Fibroblast of lung (primary cell): Measurements from ENCODE around the gene UROD. TPM values are rescaled to one million over a fixed set of nuclear protein-coding genes. Genes with fewer than 3 reads are reported as not detected.

Experiments used
- DNase-seq, 2 donors: peaks; one replicate each; pipeline versions ENCODE4 v3.0.0 to v3.0.0-alpha.2; 2010; ENCODE audit warnings: low read depth in 2 of 2
- H2AFZ ChIP-seq: 2 replicates; pipeline ENCODE4 v1.5.1; 2012; ENCODE audit warnings: low read length, control low read depth, inconsistent platforms
- H3K27ac ChIP-seq: 2 replicates; pipeline ENCODE4 v1.5.1; 2011; ENCODE audit warnings: low read length, control low read depth; ENCODE audit not compliant: insufficient read depth
- H3K27me3 ChIP-seq: 2 replicates; pipeline ENCODE4 v1.5.1; 2011; ENCODE audit warnings: mild to moderate bottlenecking, low read length; ENCODE audit not compliant: control insufficient read depth, insufficient read depth
- H3K36me3 ChIP-seq: 2 replicates; pipeline ENCODE4 v1.5.1; 2011; ENCODE audit warnings: low read length; ENCODE audit not compliant: control insufficient read depth, insufficient read depth
- H3K4me1 ChIP-seq: 2 replicates; pipeline ENCODE4 v1.5.1; 2011; ENCODE audit warnings: low read length; ENCODE audit not compliant: control insufficient read depth, insufficient read depth; ENCODE audit errors: extremely low read depth
- H3K4me2 ChIP-seq: 2 replicates; pipeline ENCODE4 v1.5.1; 2011; ENCODE audit warnings: low read length, control low read depth; ENCODE audit not compliant: insufficient read depth; ENCODE audit errors: extremely low read depth
- H3K4me3 ChIP-seq, 4 experiments: fragments of 200-600 bp in 1 of 4; sonication (generic) in 1 of 4; replicated peaks in 1 of 4; 2 replicates each; pipeline ENCODE4 v1.5.1; 2011 to 2016; ENCODE audit warnings: low read length in 4 of 4, low read depth in 3 of 4, mild to moderate bottlenecking in 3 of 4, control low read depth in 2 of 4, inconsistent platforms in 1 of 4, mixed read lengths in 1 of 4; ENCODE audit not compliant: insufficient read depth in 1 of 4; ENCODE audit errors: control extremely low read depth in 1 of 4
- H3K79me2 ChIP-seq: 2 replicates; pipeline ENCODE4 v1.5.1; 2012; ENCODE audit warnings: mild to moderate bottlenecking, low read length, inconsistent platforms; ENCODE audit not compliant: control insufficient read depth, insufficient read depth
- H3K9ac ChIP-seq: 2 replicates; pipeline ENCODE4 v1.5.1; 2011; ENCODE audit warnings: mild to moderate bottlenecking, low read length, control low read depth; ENCODE audit not compliant: insufficient read depth
- H3K9me3 ChIP-seq: 2 replicates; pipeline ENCODE4 v1.5.1; 2012; ENCODE audit warnings: low read depth, low read length; ENCODE audit not compliant: control insufficient read depth, insufficient read depth
- H4K20me1 ChIP-seq: 2 replicates; pipeline ENCODE4 v1.5.1; 2011; ENCODE audit warnings: low read length; ENCODE audit not compliant: control insufficient read depth, insufficient read depth; ENCODE audit errors: extremely low read depth
- EZH2 ChIP-seq: IDR thresholded peaks from 2 replicates; pipeline ENCODE4 v1.5.1; 2012; ENCODE audit warnings: low read length, control low read depth, mild to moderate bottlenecking; ENCODE audit errors: missing control alignments
- polyA plus RNA-seq, 2 donors: library from polyadenylated mRNA; depleted of rRNA in 1 of 2; stranded (reverse) in 1 of 2; unstranded in 1 of 2; fragments of >200 nt; gene quantifications; 2 replicates each; pipeline ENCODE4 v1.2.1, GENCODE V29; 2011 to 2012; ENCODE audit warnings: missing spikeins in 1 of 2
- total RNA-seq: library from RNA; depleted of rRNA; stranded (reverse); fragments of >200 nt; gene quantifications from 2 replicates; pipeline ENCODE4 v1.2.1, GENCODE V29; 2014
- TF ChIP-seq, protein P1 (sequence below), 2 donors: IDR thresholded peaks in 1 of 2; conservative IDR thresholded peaks in 1 of 2; 1 replicate in 1 of 2; 2 replicates in 1 of 2; pipeline ENCODE4 v1.5.1; 2011 to 2012; ENCODE audit warnings: low read length in 2 of 2, control low read depth in 1 of 2, inconsistent platforms in 1 of 2, low read depth in 1 of 2, mild to moderate bottlenecking in 1 of 2

The UROD gene
- total and polyA plus RNA-seq, 2 donors (not counting 1 experiment from before 2014, with no cell fraction given), result 129 to 162 TPM

DNA sequence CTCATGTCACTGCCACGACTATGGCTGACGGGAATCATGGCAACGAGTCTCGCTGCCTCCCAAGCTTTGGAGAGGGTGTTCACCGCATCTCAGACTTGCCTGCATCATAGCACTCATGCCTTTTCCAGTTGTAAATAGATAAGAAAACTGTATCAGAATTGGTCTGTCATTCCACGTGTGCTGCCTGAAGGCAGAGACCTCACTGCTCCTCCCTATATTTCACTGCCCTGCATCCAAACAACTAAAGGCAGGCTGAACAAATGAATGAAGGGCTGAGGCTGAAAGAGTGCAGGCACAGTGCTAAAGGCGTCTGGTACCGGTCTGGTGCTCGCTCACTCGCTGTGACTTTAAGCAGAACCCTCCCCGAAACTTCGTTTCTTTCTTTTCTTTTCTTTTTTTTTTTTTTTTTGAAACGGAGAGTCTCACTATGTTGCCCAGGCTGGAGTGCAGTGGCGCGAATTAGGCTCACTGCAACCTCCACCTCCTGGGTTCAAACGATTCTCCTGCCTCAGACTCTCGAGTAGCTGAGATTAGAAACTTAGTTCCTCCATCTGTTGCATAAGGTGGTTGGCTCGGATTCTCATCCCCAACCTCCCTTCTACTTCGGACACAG, 26.2 kb upstream of the UROD start:
- H3K79me2 ChIP-seq, result peaks cover 11% of the 10 kb centered on the region
- H3K9ac ChIP-seq, result peak overlapping the region; percentile 63
- H3K4me1 ChIP-seq, result no peaks in the 10 kb centered on the region
- TF ChIP-seq, protein P1, sequence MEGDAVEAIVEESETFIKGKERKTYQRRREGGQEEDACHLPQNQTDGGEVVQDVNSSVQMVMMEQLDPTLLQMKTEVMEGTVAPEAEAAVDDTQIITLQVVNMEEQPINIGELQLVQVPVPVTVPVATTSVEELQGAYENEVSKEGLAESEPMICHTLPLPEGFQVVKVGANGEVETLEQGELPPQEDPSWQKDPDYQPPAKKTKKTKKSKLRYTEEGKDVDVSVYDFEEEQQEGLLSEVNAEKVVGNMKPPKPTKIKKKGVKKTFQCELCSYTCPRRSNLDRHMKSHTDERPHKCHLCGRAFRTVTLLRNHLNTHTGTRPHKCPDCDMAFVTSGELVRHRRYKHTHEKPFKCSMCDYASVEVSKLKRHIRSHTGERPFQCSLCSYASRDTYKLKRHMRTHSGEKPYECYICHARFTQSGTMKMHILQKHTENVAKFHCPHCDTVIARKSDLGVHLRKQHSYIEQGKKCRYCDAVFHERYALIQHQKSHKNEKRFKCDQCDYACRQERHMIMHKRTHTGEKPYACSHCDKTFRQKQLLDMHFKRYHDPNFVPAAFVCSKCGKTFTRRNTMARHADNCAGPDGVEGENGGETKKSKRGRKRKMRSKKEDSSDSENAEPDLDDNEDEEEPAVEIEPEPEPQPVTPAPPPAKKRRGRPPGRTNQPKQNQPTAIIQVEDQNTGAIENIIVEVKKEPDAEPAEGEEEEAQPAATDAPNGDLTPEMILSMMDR (conservative IDR thresholded peaks at IDR 0.05 in 1 of 2, IDR thresholded peaks at IDR 0.05 in 1 of 2; ENCODE audit: low read depth in 1 of 2, low read length in 2 of 2), result no peak
- TF ChIP-seq EZH2, result no peak
- DNase-seq, result peak in 1 of 2 donors; percentile 11
- no peaks in the 10 kb centered on the region for H3K36me3 ChIP-seq
- H3K9me3 ChIP-seq, result no peaks in the 10 kb centered on the region
- H4K20me1 ChIP-seq, result no peaks in the 10 kb centered on the region
- peak overlapping the region; percentile 93 for H3K4me2 ChIP-seq
- peak overlapping the region; percentile 40 for H3K27ac ChIP-seq
- no peaks in the 10 kb centered on the region for H3K27me3 ChIP-seq
- H3K4me3 ChIP-seq, result peak overlapping the region; percentile 70 to 91 (median 80)
- peak overlapping the region; percentile 90 for H2AFZ ChIP-seq

- TF ChIP-seq, protein P1 (conservative IDR thresholded peaks at IDR 0.05 in 1 of 2, IDR thresholded peaks at IDR 0.05 in 1 of 2; ENCODE audit: low read depth in 1 of 2, low read length in 2 of 2), result no peak
- TF ChIP-seq EZH2, result no peak
- no peak overlapping the region for H3K9ac ChIP-seq
- H3K4me2 ChIP-seq, result no peak overlapping the region
- H4K20me1 ChIP-seq, result no peaks in the 10 kb centered on the region
- DNase-seq, result no peak
- H3K79me2 ChIP-seq, result peaks cover 10% of the 10 kb centered on the region
- no peak overlapping the region for H3K27ac ChIP-seq
- H3K4me1 ChIP-seq, result no peaks in the 10 kb centered on the region
- H3K9me3 ChIP-seq, result no peaks in the 10 kb centered on the region
- no peak overlapping the region for H2AFZ ChIP-seq
- no peaks in the 10 kb centered on the region for H3K27me3 ChIP-seq
- H3K36me3 ChIP-seq, result no peaks in the 10 kb centered on the region
- no peak overlapping the region for H3K4me3 ChIP-seq
Measured at GRCh38 chr1:44988531-44989156, 23.4 kb upstream of the UROD start.

DNA sequence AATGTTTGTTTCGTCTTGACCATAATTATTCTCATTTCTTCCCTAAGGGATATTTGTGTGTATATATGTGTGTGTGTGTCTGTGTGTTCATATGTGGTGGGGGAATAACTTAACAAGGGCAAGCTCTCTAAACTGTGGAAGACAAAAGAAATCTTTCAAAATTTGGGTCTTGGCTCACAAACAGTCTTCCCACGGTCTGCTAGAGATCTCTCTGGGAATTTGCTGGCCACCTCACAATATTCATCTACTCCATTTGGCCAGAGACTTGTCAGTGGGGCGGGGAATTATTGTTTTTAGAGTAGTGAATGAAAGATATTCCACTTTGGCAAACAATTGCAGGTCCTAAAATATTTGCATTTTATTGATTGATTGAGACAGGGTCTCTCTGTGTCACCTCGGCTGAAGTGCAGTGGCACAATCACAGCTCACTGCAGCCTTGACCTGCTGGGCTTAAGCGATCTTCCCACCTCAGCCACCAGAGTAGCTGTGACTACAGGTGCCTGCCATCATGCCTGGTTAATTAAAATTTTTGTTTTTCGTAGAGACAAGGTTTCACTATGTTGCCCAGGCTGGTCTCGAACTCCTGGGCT, 17.6 kb upstream of the UROD start:
- Histone ChIP-seq H3K4me3 (no peak overlapping the region), H3K9ac (no peak overlapping the region), H4K20me1 (no peaks in the 10 kb centered on the region), H3K36me3 (no peaks in the 10 kb centered on the region), H2AFZ (no peak overlapping the region), H3K27me3 (no peaks in the 10 kb centered on the region), H3K9me3 (no peaks in the 10 kb centered on the region), H3K27ac (no peak overlapping the region), H3K79me2 (no peaks in the 10 kb centered on the region), H3K4me1 (no peaks in the 10 kb centered on the region), H3K4me2 (no peak overlapping the region)
- TF ChIP-seq EZH2, result no peak
- TF ChIP-seq, protein P1 (conservative IDR thresholded peaks at IDR 0.05 in 1 of 2, IDR thresholded peaks at IDR 0.05 in 1 of 2; ENCODE audit: low read depth in 1 of 2, low read length in 2 of 2), result no peak
- no peak for DNase-seq
